Measurements from ENCODE around the gene CNTN5.
"Not testable (repeated sequence)": the region's sequence is repeated elsewhere in the genome, so short reads cannot be mapped to it uniquely, and the experiment has no call there.

CNTN5 gene

GRCh38 chr11:99020352-99021225 lies at the start of gene CNTN5:
CNTN5 (plus strand) TSS chr11:99020949.
- DNase-seq (ENCODE audit: low read depth in 2 of 2, low spot score in 1 of 2): no peak

- no peak for DNase-seq (ENCODE audit: low read depth in 2 of 2, low spot score in 1 of 2)
Observed at GRCh38 chr11:98979205-98979604, 41.5 kb upstream of the CNTN5 start.

- DNase-seq (ENCODE audit: low read depth in 2 of 2, low spot score in 1 of 2): no peak
Observed at GRCh38 chr11:99015634-99016454, 4.9 kb upstream of the CNTN5 start.

- no peak for DNase-seq (ENCODE audit: low read depth in 2 of 2, low spot score in 1 of 2)
Observed at GRCh38 chr11:99019696-99020095, 1.1 kb upstream of the CNTN5 start.

- no peak for DNase-seq (ENCODE audit: low read depth in 2 of 2, low spot score in 1 of 2)
Observed at GRCh38 chr11:99037057-99037456, 16.3 kb downstream of the CNTN5 start.

GRCh38 chr11:99063331-99063730 lies 42.6 kb downstream of the CNTN5 start:
- no peak for DNase-seq (ENCODE audit: low read depth in 2 of 2, low spot score in 1 of 2)

- DNase-seq (ENCODE audit: low read depth in 2 of 2, low spot score in 1 of 2): no peak
Observed at GRCh38 chr11:99065121-99065520, 44.4 kb downstream of the CNTN5 start.

GRCh38 chr11:99066618-99067317 lies 46.0 kb downstream of the CNTN5 start:
- no peak for DNase-seq (ENCODE audit: low read depth in 2 of 2, low spot score in 1 of 2)

- DNase-seq (ENCODE audit: low read depth in 2 of 2, low spot score in 1 of 2): no peak
Observed at GRCh38 chr11:99068832-99069231, 48.1 kb downstream of the CNTN5 start.

- no peak for DNase-seq (ENCODE audit: low read depth in 2 of 2, low spot score in 1 of 2)
Observed at GRCh38 chr11:99069856-99070444, 49.2 kb downstream of the CNTN5 start.

GRCh38 chr11:99079576-99079975 lies 58.8 kb downstream of the CNTN5 start:
- no peak for DNase-seq (ENCODE audit: low read depth in 2 of 2, low spot score in 1 of 2)

- no peak for DNase-seq (ENCODE audit: low read depth in 2 of 2, low spot score in 1 of 2)
Observed at GRCh38 chr11:99080154-99080553, 59.4 kb downstream of the CNTN5 start.

GRCh38 chr11:99098258-99098657 lies 77.5 kb downstream of the CNTN5 start:
- no peak for DNase-seq (ENCODE audit: low read depth in 2 of 2, low spot score in 1 of 2)

- no peak for DNase-seq (ENCODE audit: low read depth in 2 of 2, low spot score in 1 of 2)
Observed at GRCh38 chr11:99098751-99099150, 78.0 kb downstream of the CNTN5 start.

GRCh38 chr11:99117603-99118002 lies 96.9 kb downstream of the CNTN5 start:
- DNase-seq (ENCODE audit: low read depth in 2 of 2, low spot score in 1 of 2): no peak

- DNase-seq (ENCODE audit: low read depth in 2 of 2, low spot score in 1 of 2): not testable (repeated sequence)
Observed at GRCh38 chr11:99133862-99134261, 113.1 kb downstream of the CNTN5 start.

GRCh38 chr11:99135508-99135907 lies 114.8 kb downstream of the CNTN5 start:
- DNase-seq (ENCODE audit: low read depth in 2 of 2, low spot score in 1 of 2): no peak

- no peak for DNase-seq (ENCODE audit: low read depth in 2 of 2, low spot score in 1 of 2)
Observed at GRCh38 chr11:99142237-99142636, 121.5 kb downstream of the CNTN5 start.

- no peak for DNase-seq (ENCODE audit: low read depth in 2 of 2, low spot score in 1 of 2)
Observed at GRCh38 chr11:99148352-99148751, 127.6 kb downstream of the CNTN5 start.

GRCh38 chr11:99154277-99154676 lies 133.5 kb downstream of the CNTN5 start:
- no peak for DNase-seq (ENCODE audit: low read depth in 2 of 2, low spot score in 1 of 2)

GRCh38 chr11:99160447-99160846 lies 139.7 kb downstream of the CNTN5 start:
- no peak for DNase-seq (ENCODE audit: low read depth in 2 of 2, low spot score in 1 of 2)

All from stimulated activated CD8-positive, alpha-beta memory T cell treated with anti-CD3 and anti-CD28 coated beads, Interleukin-4, amount 100 ng/mL, for 4 hours (primary cell).